Measurements from ENCODE around the gene MS4A10. TPM values are rescaled to one million over a fixed set of nuclear protein-coding genes. Genes with fewer than 3 reads are reported as not detected.

The MS4A10 gene
- total RNA-seq, 3 donors from 2014 or later = not detected

- Mint-ChIP-seq H3K4me1 (ENCODE audit: low read depth) (peaks cover 12% of the 10 kb centered on the region), H3K9me3 (no peaks in the 10 kb centered on the region), H3K27me3 (ENCODE audit: low read depth) (no peaks in the 10 kb centered on the region), H3K36me3 (ENCODE audit: insufficient read depth) (no peaks in the 10 kb centered on the region), H3K4me3 (no peak overlapping the region)
- ATAC-seq (no peak), DNase-seq (no peak)
These were observed 51.9 kb downstream of the MS4A10 start for GRCh38 chr11:60836866-60837515.

- ATAC-seq (no peak), DNase-seq (no peak)
- H3K27me3 Mint-ChIP-seq (ENCODE audit: low read depth) = no peaks in the 10 kb centered on the region
- peaks cover 14% of the 10 kb centered on the region for H3K4me1 Mint-ChIP-seq (ENCODE audit: low read depth)
- H3K36me3 Mint-ChIP-seq (ENCODE audit: insufficient read depth) = no peaks in the 10 kb centered on the region
- no peak overlapping the region for H3K4me3 Mint-ChIP-seq
- H3K9me3 Mint-ChIP-seq = no peaks in the 10 kb centered on the region
These were observed 53.0 kb downstream of the MS4A10 start for GRCh38 chr11:60838132-60838531.

- DNase-seq (no peak), ATAC-seq (no peak)
- Mint-ChIP-seq H3K27me3 (ENCODE audit: low read depth) (no peaks in the 10 kb centered on the region), H3K4me3 (peak overlapping the region; percentile 94), H3K36me3 (ENCODE audit: insufficient read depth) (peaks cover 21% of the 10 kb centered on the region), H3K4me1 (ENCODE audit: low read depth) (peaks cover 38% of the 10 kb centered on the region), H3K9me3 (no peaks in the 10 kb centered on the region)
These were observed 55.6 kb downstream of the MS4A10 start for GRCh38 chr11:60840470-60841430.

- no peaks in the 10 kb centered on the region for H3K27me3 Mint-ChIP-seq (ENCODE audit: low read depth)
- H3K4me1 Mint-ChIP-seq (ENCODE audit: low read depth) = peaks cover 38% of the 10 kb centered on the region
- H3K4me3 Mint-ChIP-seq = peak within 1 kb of the TSS; percentile 94
- peak; percentile 99 for DNase-seq
- H3K36me3 Mint-ChIP-seq (ENCODE audit: insufficient read depth) = peaks cover 22% of the 10 kb centered on the region
- H3K9me3 Mint-ChIP-seq = no peaks in the 10 kb centered on the region
- ATAC-seq = peak; percentile 91 to 94
These were observed 56.9 kb downstream of the MS4A10 start, which contains the start of gene CCDC86 for GRCh38 chr11:60841797-60842667. TSS of gene CCDC86 (plus strand) at chr11:60842113. CDS start at chr11:60842125, 12 bp downstream.

GRCh38 chr11:60842668-60843600 is 57.8 kb downstream of the MS4A10 start:
- H3K9me3 Mint-ChIP-seq = no peaks in the 10 kb centered on the region
- H3K4me1 Mint-ChIP-seq (ENCODE audit: low read depth) = peaks cover 38% of the 10 kb centered on the region
- DNase-seq (no peak), ATAC-seq (no peak)
- H3K27me3 Mint-ChIP-seq (ENCODE audit: low read depth) = no peaks in the 10 kb centered on the region
- peak overlapping the region; percentile 94 for H3K4me3 Mint-ChIP-seq
- peaks cover 28% of the 10 kb centered on the region for H3K36me3 Mint-ChIP-seq (ENCODE audit: insufficient read depth)

- Mint-ChIP-seq H3K4me1 (ENCODE audit: low read depth) (peaks cover 40% of the 10 kb centered on the region), H3K9me3 (no peaks in the 10 kb centered on the region), H3K36me3 (ENCODE audit: insufficient read depth) (peaks cover 35% of the 10 kb centered on the region), H3K27me3 (ENCODE audit: low read depth) (no peaks in the 10 kb centered on the region), H3K4me3 (peak overlapping the region; percentile 94)
- DNase-seq (no peak), ATAC-seq (no peak)
These were observed 59.1 kb downstream of the MS4A10 start for GRCh38 chr11:60844045-60844869.

- no peak for ATAC-seq
- peaks cover 35% of the 10 kb centered on the region for H3K36me3 Mint-ChIP-seq (ENCODE audit: insufficient read depth)
- DNase-seq = no peak
- peak overlapping the region; percentile 94 for H3K4me3 Mint-ChIP-seq
- no peaks in the 10 kb centered on the region for H3K9me3 Mint-ChIP-seq
- peaks cover 40% of the 10 kb centered on the region for H3K4me1 Mint-ChIP-seq (ENCODE audit: low read depth)
- no peaks in the 10 kb centered on the region for H3K27me3 Mint-ChIP-seq (ENCODE audit: low read depth)
These were observed 59.7 kb downstream of the MS4A10 start for GRCh38 chr11:60844870-60845221.

GRCh38 chr11:60845338-60845737 is 60.2 kb downstream of the MS4A10 start:
- Mint-ChIP-seq H3K36me3 (ENCODE audit: insufficient read depth) (peaks cover 35% of the 10 kb centered on the region), H3K4me1 (ENCODE audit: low read depth) (peaks cover 40% of the 10 kb centered on the region), H3K27me3 (ENCODE audit: low read depth) (no peaks in the 10 kb centered on the region), H3K4me3 (peak overlapping the region; percentile 94), H3K9me3 (no peaks in the 10 kb centered on the region)
- DNase-seq (no peak), ATAC-seq (no peak)

- no peaks in the 10 kb centered on the region for H3K9me3 Mint-ChIP-seq
- no peak overlapping the region for H3K4me3 Mint-ChIP-seq
- no peak for ATAC-seq
- no peak for DNase-seq
- no peaks in the 10 kb centered on the region for H3K27me3 Mint-ChIP-seq (ENCODE audit: low read depth)
- peaks cover 29% of the 10 kb centered on the region for H3K4me1 Mint-ChIP-seq (ENCODE audit: low read depth)
- peaks cover 48% of the 10 kb centered on the region for H3K36me3 Mint-ChIP-seq (ENCODE audit: insufficient read depth)
These were observed 62.1 kb downstream of the MS4A10 start for GRCh38 chr11:60847281-60847680.

- Mint-ChIP-seq H3K9me3 (no peaks in the 10 kb centered on the region), H3K27me3 (ENCODE audit: low read depth) (no peaks in the 10 kb centered on the region), H3K4me1 (ENCODE audit: low read depth) (peaks cover 28% of the 10 kb centered on the region), H3K36me3 (ENCODE audit: insufficient read depth) (peaks cover 48% of the 10 kb centered on the region), H3K4me3 (no peak overlapping the region)
- DNase-seq (no peak), ATAC-seq (no peak)
These were observed 62.8 kb downstream of the MS4A10 start for GRCh38 chr11:60847896-60848295.

GRCh38 chr11:60848714-60849151 is 63.6 kb downstream of the MS4A10 start:
- Mint-ChIP-seq H3K9me3 (no peaks in the 10 kb centered on the region), H3K4me1 (ENCODE audit: low read depth) (peaks cover 21% of the 10 kb centered on the region), H3K27me3 (ENCODE audit: low read depth) (no peaks in the 10 kb centered on the region), H3K4me3 (no peak overlapping the region), H3K36me3 (ENCODE audit: insufficient read depth) (peaks cover 45% of the 10 kb centered on the region)
- DNase-seq = no peak
- no peak for ATAC-seq

GRCh38 chr11:60849641-60850520 is 64.7 kb downstream of the MS4A10 start:
- Mint-ChIP-seq H3K9me3 (no peaks in the 10 kb centered on the region), H3K36me3 (ENCODE audit: insufficient read depth) (peaks cover 36% of the 10 kb centered on the region), H3K27me3 (ENCODE audit: low read depth) (no peaks in the 10 kb centered on the region)

More at GRCh38 chr11:60849641-60850520, 64.7 kb downstream of the MS4A10 start:
- ATAC-seq (no peak), DNase-seq (no peak)
- Mint-ChIP-seq H3K4me1 (ENCODE audit: low read depth) (peaks cover 9% of the 10 kb centered on the region), H3K4me3 (no peak overlapping the region)
